PFSK-1 (cell line): ENCODE measurements around the gene THSD4.

Source experiments
- FOXP2 ChIP-seq: optimal IDR thresholded peaks from 2 replicates; pipeline ENCODE3; 2011; ENCODE audit warnings: borderline replicate concordance, control low read depth, inconsistent platforms; ENCODE audit not compliant: insufficient read depth; ENCODE audit errors: extremely low read length, extremely low read depth
- POLR2AphosphoS5 ChIP-seq: IDR thresholded peaks from 2 replicates; pipeline ENCODE4 v1.6.1; 2012; ENCODE audit warnings: low read depth, mild to moderate bottlenecking, control low read depth, low read length, moderate library complexity
- SIN3A ChIP-seq: IDR thresholded peaks from 2 replicates; pipeline ENCODE4 v1.6.1; 2012; ENCODE audit warnings: mild to moderate bottlenecking, low read length, moderate library complexity, borderline replicate concordance; ENCODE audit not compliant: insufficient read depth
- TAF1 ChIP-seq: IDR thresholded peaks from 2 replicates; pipeline ENCODE4 v1.6.1; 2012; ENCODE audit warnings: low read length, control low read depth, borderline replicate concordance; ENCODE audit not compliant: insufficient read depth
- TF ChIP-seq, protein P1 (sequence below), 2 experiments: IDR thresholded peaks; 2 replicates each; pipeline versions ENCODE4 v1.6.1 to v1.8.0; 2011 to 2012; ENCODE audit warnings: low read depth in 2 of 2, low read length in 2 of 2, control low read depth in 1 of 2, inconsistent platforms in 1 of 2, mild to moderate bottlenecking in 1 of 2, moderate library complexity in 1 of 2; ENCODE audit not compliant: insufficient read depth in 1 of 2

THSD4 gene

DNA sequence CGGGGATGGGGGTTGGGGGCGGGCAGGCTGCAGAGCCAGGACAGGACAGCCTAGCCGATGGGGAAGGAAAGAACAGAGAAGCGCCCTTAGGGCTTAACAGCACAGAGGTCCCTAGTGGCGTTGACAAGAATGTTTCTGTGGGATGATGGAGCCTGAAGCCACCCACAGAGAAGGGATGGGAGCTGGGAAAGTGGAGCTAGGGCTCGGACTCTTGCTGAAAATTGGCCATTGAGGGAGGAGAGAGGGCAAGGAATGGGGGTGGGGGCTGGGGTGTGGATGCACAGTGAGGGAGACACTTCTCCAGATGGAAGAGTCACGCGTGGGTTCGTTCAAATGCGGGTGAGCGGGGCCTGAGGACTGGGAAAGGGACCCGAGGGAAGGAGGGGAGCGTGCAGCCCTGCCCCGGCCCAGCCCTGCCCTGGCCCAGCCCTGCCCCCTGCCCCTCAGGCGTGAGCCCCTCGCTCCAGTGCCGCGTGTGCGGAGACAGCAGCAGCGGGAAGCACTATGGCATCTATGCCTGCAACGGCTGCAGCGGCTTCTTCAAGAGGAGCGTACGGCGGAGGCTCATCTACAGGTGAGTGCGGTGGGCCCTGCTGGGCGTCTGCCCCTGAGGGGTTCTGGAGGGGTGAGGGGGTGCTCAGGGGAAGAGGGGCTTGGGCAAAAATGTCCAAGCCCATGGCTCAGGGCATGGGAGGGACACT is 695.9 kb downstream of the THSD4 start:
- TF ChIP-seq FOXP2 = no peak
- TF ChIP-seq, protein P1, sequence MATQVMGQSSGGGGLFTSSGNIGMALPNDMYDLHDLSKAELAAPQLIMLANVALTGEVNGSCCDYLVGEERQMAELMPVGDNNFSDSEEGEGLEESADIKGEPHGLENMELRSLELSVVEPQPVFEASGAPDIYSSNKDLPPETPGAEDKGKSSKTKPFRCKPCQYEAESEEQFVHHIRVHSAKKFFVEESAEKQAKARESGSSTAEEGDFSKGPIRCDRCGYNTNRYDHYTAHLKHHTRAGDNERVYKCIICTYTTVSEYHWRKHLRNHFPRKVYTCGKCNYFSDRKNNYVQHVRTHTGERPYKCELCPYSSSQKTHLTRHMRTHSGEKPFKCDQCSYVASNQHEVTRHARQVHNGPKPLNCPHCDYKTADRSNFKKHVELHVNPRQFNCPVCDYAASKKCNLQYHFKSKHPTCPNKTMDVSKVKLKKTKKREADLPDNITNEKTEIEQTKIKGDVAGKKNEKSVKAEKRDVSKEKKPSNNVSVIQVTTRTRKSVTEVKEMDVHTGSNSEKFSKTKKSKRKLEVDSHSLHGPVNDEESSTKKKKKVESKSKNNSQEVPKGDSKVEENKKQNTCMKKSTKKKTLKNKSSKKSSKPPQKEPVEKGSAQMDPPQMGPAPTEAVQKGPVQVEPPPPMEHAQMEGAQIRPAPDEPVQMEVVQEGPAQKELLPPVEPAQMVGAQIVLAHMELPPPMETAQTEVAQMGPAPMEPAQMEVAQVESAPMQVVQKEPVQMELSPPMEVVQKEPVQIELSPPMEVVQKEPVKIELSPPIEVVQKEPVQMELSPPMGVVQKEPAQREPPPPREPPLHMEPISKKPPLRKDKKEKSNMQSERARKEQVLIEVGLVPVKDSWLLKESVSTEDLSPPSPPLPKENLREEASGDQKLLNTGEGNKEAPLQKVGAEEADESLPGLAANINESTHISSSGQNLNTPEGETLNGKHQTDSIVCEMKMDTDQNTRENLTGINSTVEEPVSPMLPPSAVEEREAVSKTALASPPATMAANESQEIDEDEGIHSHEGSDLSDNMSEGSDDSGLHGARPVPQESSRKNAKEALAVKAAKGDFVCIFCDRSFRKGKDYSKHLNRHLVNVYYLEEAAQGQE (IDR thresholded peaks at IDR 0.05; ENCODE audit: insufficient read depth in 1 of 2, low read depth in 2 of 2, low read length in 2 of 2) = no peak
- no peak for TF ChIP-seq POLR2AphosphoS5
- no peak for TF ChIP-seq SIN3A
- no peak for TF ChIP-seq TAF1

DNA sequence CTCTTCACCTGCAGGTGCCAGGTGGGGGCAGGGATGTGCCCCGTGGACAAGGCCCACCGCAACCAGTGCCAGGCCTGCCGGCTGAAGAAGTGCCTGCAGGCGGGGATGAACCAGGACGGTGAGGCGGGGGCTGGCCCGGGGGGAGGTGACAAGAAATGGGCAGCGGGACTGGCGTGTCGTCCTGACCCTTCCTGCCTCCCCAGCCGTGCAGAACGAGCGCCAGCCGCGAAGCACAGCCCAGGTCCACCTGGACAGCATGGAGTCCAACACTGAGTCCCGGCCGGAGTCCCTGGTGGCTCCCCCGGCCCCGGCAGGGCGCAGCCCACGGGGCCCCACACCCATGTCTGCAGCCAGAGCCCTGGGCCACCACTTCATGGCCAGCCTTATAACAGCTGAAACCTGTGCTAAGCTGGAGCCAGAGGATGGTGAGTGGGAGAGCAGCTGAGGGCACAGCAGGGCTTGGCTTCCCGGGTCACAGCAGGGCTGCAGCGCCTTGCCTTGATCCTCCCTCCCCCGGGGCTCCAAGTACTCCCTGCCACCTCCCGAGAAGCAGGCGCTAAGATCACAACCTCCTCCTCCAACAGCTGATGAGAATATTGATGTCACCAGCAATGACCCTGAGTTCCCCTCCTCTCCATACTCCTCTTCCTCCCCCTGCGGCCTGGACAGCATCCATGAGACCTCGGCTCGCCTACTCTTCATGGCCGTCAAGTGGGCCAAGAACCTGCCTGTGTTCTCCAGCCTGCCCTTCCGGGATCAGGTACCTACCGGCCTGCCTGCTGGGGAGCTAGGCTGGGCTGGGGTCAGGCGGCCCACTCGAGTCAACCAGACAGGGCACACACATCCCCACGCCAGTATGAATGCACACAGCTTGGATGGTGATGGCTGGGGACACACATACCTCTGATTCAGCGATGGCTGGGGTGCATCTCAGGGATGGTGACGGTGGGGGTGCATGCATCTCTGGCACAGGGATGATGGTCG is 696.8 kb downstream of the THSD4 start:
- TF ChIP-seq POLR2AphosphoS5 (no peak), SIN3A (no peak), FOXP2 (no peak), TAF1 (no peak)
- TF ChIP-seq, protein P1 (IDR thresholded peaks at IDR 0.05; ENCODE audit: insufficient read depth in 1 of 2, low read depth in 2 of 2, low read length in 2 of 2) = no peak

DNA sequence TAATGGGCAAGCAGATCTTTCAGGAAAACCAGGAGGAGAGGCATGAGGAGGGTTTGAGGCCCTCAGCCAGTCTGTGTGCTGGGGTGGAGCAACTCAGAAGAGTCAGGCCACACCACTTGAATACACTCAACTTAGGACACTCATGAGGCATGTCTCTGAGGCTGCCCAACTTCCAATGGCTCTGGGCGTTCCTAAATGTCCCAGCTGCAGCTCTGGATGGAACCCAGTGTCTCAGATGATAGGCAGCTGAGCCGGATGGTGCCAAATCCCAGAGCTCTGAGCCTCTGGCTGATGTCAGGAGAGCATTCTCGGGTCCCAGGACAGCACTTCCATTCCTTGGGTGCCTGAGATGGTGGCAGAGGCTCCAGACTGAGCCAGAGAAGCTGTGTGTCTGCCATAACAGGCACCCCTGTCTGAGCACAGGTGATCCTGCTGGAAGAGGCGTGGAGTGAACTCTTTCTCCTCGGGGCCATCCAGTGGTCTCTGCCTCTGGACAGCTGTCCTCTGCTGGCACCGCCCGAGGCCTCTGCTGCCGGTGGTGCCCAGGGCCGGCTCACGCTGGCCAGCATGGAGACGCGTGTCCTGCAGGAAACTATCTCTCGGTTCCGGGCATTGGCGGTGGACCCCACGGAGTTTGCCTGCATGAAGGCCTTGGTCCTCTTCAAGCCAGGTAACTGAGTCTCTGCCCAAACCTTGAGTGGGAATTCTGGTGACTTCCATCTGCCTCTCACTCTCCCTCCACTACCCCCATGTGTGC is 697.9 kb downstream of the THSD4 start:
- TF ChIP-seq SIN3A = no peak
- TF ChIP-seq TAF1 = no peak
- TF ChIP-seq POLR2AphosphoS5 = no peak
- TF ChIP-seq, protein P1 (IDR thresholded peaks at IDR 0.05; ENCODE audit: insufficient read depth in 1 of 2, low read depth in 2 of 2, low read length in 2 of 2) = no peak
- no peak for TF ChIP-seq FOXP2

DNA sequence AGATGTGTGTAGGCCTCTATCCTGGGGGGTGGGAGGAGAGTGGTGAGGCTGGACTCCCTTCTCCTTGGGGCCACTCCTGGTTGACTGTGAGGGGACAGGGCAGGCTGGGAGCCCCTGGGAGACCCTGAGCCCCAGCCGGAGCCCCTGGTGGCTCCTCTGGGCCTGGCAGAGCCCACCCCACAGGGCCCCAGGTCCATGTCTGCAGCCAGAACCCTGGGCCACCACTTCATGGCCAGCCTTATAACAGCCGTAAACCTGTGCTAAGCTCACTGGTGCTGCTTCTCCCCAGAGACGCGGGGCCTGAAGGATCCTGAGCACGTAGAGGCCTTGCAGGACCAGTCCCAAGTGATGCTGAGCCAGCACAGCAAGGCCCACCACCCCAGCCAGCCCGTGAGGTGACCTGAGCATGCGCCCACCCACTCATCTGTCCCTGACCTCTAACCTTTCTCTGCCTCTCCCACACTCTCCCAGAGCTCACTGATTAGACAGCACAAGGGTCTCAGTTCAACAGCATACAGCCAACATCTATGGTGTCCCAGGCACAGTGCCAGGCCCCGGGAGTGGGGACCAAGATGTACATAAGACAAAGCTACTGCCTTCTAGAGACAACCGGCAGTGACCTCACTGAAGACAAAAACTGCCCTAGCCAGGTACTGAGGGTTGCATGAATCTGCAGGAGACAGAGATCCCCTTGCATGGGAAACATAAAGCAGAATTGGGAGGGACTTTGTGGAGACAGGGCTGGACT is 698.6 kb downstream of the THSD4 start:
- TF ChIP-seq SIN3A (no peak), FOXP2 (no peak), POLR2AphosphoS5 (no peak), TAF1 (no peak)
- TF ChIP-seq, protein P1 (IDR thresholded peaks at IDR 0.05; ENCODE audit: insufficient read depth in 1 of 2, low read depth in 2 of 2, low read length in 2 of 2) = no peak
